Measurements from ENCODE around the gene CCDC102B. TPM values are rescaled to one million over a fixed set of nuclear protein-coding genes. Genes with fewer than 3 reads are reported as not detected.

CCDC102B gene
- total RNA-seq, 1 donor from 2014 or later = 24.8 TPM

GRCh38 chr18:69082499-69082898, 284.6 kb downstream of the CCDC102B start:
- no peak for DNase-seq (ENCODE audit: low read depth in 2 of 2)

DNA sequence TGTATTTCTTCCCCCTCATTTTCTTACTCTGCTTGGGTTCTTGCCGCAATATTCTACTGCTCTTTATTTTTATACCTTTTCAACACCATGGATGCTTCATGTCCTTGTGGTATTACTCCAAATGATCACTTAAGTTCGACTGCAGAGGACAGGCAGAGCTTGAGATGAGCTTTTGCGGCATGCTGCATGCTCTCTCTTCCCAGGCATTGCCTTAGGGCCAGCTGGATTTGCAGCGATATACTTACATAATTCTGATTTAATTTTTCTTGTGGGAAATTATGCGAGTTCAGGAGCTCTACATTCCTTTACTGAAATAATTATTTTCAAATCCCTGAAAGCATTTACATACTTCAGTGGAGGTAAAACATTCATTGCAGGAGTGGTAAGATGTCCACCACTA, 288.1 kb downstream of the CCDC102B start:
- no peak for DNase-seq (ENCODE audit: low read depth in 2 of 2)

DNA sequence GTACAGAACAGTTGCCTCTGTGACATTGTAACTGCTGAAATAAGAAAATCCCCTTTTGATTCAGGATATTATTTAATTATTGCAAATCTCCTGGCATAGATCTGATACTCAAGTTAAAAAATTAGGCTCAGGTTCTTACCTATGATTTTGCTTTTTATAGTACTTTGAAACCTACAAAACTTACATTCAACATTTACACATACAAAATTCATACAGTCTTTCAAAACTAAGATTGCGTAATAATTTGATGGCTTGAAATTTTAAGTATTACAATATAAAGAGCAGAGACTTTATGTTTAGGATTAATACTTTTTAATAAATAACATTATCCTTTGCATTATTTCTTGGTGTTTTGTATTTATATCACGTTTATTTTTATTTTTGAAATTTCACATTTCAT, 291.1 kb downstream of the CCDC102B start:
- no peak for DNase-seq (ENCODE audit: low read depth in 2 of 2)

DNA sequence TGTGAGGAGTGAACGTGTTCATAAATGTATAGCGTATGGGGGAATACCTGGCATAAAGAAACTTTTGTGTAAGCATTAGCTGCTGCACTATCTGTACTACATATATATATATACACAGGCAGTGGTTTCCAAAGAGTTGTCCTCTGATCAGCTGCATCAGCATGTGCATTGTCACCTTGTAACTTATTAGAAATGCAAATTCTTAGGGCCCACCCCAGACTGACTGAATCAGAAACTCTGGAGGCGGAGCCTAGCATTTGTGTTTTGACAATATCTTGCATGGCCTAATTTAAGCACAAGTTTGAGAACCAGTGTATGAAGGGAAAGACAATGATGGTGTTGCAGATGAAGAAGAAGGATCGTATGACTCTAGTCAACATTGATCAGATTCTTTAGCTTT, 299.5 kb downstream of the CCDC102B start:
- DNase-seq (ENCODE audit: low read depth in 2 of 2) = no peak

DNA sequence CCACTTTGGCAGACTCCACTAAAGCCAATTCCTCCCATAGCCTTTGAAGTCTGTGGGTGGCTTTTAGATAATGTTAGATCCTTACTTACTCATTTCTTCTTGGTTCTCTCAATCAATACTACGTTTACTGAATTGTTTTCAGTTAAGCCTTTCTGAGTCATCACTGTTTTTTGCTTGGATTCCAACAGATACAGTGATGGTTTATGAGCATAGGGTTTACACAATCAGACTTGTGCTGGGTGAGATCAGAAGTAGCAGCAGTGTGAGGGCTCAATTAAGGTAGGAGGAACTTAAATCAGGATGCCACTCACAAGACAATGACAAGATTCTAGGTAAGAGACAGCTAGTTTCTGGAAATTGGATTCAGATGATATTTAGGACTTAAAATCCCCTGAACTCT, 305.1 kb downstream of the CCDC102B start:
- DNase-seq (ENCODE audit: low read depth in 2 of 2) = no peak

Other genes starting within 250 kb of the CCDC102B start
- 59.6 and 63.3 TPM in 2 replicates for gene TMX3, start 83.0 kb upstream of the CCDC102B start, total RNA-seq

Data from dermis microvascular lymphatic vessel endothelial cell (primary cell).